GM12892 (cell line): ENCODE measurements around the gene DTD1.

Source experiments
- DNase-seq: peaks from one replicate; pipeline ENCODE4 v3.0.0; 2011; ENCODE audit not compliant: insufficient read length
- FAIRE-seq: peaks from 2 replicates; lab custom pipeline; 2011; peaks lifted over from hg19 to GRCh38; lab: Jason Lieb, UNC
- POLR2A ChIP-seq: IDR thresholded peaks from 2 replicates; pipeline ENCODE4 v1.6.1; 2011; ENCODE audit warnings: low read depth, low read length, control low read depth
- POLR2AphosphoS5 ChIP-seq: IDR thresholded peaks from 2 replicates; pipeline ENCODE4 v1.6.1; 2011; ENCODE audit warnings: low read depth, low read length, control low read depth

The DTD1 gene

GRCh38 chr20:18815194-18815942, 227.5 kb downstream of the DTD1 start:
- no peak for FAIRE-seq
- TF ChIP-seq POLR2A (no peak), POLR2AphosphoS5 (no peak)
- no peak for DNase-seq
